Measurements from ENCODE around the gene PGM1. TPM values are rescaled to one million over a fixed set of nuclear protein-coding genes. Genes with fewer than 3 reads are reported as not detected.

PGM1 gene
- total and polyA plus RNA-seq, 2 of the 13 experiments (the other 11 are each of a cell fraction or from before 2014, with no cell fraction given) = 51.6 to 105 TPM

- TF ChIP-seq, protein P1, sequence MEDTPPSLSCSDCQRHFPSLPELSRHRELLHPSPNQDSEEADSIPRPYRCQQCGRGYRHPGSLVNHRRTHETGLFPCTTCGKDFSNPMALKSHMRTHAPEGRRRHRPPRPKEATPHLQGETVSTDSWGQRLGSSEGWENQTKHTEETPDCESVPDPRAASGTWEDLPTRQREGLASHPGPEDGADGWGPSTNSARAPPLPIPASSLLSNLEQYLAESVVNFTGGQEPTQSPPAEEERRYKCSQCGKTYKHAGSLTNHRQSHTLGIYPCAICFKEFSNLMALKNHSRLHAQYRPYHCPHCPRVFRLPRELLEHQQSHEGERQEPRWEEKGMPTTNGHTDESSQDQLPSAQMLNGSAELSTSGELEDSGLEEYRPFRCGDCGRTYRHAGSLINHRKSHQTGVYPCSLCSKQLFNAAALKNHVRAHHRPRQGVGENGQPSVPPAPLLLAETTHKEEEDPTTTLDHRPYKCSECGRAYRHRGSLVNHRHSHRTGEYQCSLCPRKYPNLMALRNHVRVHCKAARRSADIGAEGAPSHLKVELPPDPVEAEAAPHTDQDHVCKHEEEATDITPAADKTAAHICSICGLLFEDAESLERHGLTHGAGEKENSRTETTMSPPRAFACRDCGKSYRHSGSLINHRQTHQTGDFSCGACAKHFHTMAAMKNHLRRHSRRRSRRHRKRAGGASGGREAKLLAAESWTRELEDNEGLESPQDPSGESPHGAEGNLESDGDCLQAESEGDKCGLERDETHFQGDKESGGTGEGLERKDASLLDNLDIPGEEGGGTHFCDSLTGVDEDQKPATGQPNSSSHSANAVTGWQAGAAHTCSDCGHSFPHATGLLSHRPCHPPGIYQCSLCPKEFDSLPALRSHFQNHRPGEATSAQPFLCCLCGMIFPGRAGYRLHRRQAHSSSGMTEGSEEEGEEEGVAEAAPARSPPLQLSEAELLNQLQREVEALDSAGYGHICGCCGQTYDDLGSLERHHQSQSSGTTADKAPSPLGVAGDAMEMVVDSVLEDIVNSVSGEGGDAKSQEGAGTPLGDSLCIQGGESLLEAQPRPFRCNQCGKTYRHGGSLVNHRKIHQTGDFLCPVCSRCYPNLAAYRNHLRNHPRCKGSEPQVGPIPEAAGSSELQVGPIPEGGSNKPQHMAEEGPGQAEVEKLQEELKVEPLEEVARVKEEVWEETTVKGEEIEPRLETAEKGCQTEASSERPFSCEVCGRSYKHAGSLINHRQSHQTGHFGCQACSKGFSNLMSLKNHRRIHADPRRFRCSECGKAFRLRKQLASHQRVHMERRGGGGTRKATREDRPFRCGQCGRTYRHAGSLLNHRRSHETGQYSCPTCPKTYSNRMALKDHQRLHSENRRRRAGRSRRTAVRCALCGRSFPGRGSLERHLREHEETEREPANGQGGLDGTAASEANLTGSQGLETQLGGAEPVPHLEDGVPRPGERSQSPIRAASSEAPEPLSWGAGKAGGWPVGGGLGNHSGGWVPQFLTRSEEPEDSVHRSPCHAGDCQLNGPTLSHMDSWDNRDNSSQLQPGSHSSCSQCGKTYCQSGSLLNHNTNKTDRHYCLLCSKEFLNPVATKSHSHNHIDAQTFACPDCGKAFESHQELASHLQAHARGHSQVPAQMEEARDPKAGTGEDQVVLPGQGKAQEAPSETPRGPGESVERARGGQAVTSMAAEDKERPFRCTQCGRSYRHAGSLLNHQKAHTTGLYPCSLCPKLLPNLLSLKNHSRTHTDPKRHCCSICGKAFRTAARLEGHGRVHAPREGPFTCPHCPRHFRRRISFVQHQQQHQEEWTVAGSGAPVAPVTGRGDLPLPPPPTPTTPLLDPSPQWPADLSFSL (CRISPR knock-in tag; IDR thresholded peaks at IDR 0.05) = no peak
- no peak for TF ChIP-seq BRF2 (CRISPR knock-in tag; IDR thresholded peaks at IDR 0.05)
- no peak for TF ChIP-seq ZNF382 (CRISPR knock-in tag; IDR thresholded peaks at IDR 0.05; ENCODE audit: borderline replicate concordance)
- TF ChIP-seq ZNF205 (CRISPR knock-in tag; IDR thresholded peaks at IDR 0.05) = no peak
- TF ChIP-seq, protein P2, sequence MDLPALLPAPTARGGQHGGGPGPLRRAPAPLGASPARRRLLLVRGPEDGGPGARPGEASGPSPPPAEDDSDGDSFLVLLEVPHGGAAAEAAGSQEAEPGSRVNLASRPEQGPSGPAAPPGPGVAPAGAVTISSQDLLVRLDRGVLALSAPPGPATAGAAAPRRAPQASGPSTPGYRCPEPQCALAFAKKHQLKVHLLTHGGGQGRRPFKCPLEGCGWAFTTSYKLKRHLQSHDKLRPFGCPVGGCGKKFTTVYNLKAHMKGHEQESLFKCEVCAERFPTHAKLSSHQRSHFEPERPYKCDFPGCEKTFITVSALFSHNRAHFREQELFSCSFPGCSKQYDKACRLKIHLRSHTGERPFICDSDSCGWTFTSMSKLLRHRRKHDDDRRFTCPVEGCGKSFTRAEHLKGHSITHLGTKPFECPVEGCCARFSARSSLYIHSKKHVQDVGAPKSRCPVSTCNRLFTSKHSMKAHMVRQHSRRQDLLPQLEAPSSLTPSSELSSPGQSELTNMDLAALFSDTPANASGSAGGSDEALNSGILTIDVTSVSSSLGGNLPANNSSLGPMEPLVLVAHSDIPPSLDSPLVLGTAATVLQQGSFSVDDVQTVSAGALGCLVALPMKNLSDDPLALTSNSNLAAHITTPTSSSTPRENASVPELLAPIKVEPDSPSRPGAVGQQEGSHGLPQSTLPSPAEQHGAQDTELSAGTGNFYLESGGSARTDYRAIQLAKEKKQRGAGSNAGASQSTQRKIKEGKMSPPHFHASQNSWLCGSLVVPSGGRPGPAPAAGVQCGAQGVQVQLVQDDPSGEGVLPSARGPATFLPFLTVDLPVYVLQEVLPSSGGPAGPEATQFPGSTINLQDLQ (CRISPR knock-in tag; IDR thresholded peaks at IDR 0.05) = no peak
Measured at GRCh38 chr1:63548303-63548702, 44.9 kb upstream of the PGM1 start (continued).

Measured in HepG2 (cell line).